GM19324 (cell line): Measurements from ENCODE around the gene USP8.
A peak's percentile ranks its signal among the peaks of the same experiment; 100 is the strongest.
"Not testable (repeated sequence)": the region's sequence is repeated elsewhere in the genome, so short reads cannot be mapped to it uniquely, and the experiment has no call there.

Experiments
- ATAC-seq: cut with Tn5 transposase; IDR thresholded peaks from one replicate; pipeline ENCODE4 v1.9.1; 2021; ENCODE audit warnings: mild to moderate bottlenecking, moderate library complexity; ENCODE audit not compliant: unreplicated experiment, low FRiP score

The USP8 gene

DNA sequence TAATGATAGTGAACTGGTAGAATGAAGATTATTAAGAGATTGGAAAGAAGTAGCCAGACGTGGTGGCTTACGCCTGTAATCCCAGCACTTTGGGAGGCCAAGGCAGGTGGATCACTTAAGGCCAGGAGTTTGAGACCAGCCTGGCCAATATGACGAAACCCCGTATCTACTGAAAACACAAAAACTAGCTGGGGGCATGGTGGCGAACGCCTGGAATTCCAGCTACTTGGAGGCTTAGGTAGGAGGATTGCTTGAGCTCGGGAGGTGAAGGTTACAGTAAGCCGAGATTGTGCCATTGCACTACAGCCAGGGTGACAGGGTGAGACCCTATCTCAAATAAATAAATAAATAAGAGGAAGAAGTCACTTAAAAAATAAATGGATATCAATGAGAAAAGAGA lies 14.0 kb downstream of the USP8 start:
- no peak for ATAC-seq

DNA sequence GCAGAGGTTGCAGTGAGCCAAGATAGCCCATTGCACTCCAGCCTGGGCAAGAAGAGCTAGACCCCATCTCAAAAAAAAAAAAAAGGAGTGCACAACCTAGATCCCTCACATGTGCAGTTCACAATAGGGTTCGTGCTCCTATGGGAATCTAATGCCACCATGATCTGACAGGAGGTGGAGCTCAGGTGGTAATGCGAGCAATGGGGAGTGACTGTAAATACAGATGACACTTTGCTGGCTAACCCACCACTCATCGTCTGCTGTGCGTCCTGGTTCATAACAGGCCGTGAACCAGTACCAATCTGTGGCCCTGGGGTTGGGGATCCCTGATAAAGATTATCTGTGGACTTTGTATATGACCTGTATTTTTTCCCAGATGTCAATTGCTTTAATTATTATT lies 16.7 kb downstream of the USP8 start:
- ATAC-seq = no peak

- no peak for ATAC-seq
Measured at GRCh38 chr15:50452927-50453326, 28.7 kb downstream of the USP8 start.

GRCh38 chr15:50458348-50459112 lies 34.3 kb downstream of the USP8 start:
- ATAC-seq = no peak

GRCh38 chr15:50463423-50464358 lies 39.5 kb downstream of the USP8 start:
- ATAC-seq = no peak

DNA sequence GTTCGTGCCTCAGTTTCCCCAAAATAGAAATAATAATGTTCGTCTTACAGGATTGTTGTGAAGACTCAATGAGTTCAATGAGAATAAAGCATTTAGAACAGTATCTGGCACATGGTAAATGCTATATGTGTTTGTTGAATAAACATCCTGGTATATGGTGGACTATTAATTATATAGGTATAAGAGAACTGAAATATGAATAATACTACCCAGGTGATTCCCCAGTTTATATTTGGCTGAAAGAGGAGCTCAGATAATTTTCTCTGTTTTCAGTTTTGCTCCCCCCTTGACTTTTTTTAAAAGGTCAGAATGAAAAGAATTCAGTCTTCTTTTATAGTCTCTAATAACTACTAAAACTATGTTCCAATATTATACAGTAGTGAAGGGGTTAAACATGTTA lies 46.9 kb downstream of the USP8 start:
- ATAC-seq = no peak

- no peak for ATAC-seq
Measured at GRCh38 chr15:50476143-50476542, 51.9 kb downstream of the USP8 start.

DNA sequence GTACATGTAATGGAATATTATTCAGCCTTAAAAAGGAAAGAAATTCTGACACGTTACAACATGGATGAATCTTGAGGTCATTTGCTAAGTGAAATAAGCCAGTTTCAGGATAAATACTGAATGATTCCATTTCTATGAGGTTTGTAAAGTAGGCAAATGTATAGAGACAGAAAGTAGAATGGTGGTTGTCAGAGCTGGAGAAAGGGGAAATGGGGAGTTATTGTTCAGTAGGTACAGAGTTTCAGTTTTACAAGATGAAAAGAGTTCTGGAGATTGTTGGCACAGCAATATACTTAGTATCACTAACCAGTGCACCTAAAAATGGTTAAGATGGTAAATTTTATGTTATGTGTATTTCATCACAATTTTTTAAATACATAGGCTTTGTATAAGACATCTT lies 60.6 kb downstream of the USP8 start:
- peak; percentile 62 for ATAC-seq

- ATAC-seq = no peak
Measured at GRCh38 chr15:50485389-50485788, 61.2 kb downstream of the USP8 start.

- ATAC-seq = no peak
Measured at GRCh38 chr15:50487287-50487686, 63.1 kb downstream of the USP8 start.

DNA sequence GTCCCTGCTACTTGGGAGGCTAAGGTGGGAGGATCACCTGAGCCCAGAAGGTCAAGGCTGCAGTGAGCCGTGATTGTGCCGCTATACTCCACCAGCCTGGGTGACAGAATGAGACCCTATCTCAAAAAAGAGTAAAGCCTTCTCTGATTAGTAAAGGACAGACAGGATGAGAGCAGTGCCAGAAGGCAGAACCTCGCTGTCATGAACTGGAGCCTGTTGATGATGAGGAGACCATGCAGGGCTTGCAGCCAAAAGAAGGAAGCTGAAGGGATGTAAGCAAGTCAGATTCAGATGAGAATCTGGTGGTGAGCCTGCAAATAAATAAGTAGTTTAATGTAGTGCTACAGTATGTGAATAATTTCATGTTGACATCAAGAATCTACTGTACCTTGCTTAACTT lies 69.4 kb downstream of the USP8 start:
- ATAC-seq = no peak

GRCh38 chr15:50494547-50494946 lies 70.3 kb downstream of the USP8 start:
- not testable (repeated sequence) for ATAC-seq

DNA sequence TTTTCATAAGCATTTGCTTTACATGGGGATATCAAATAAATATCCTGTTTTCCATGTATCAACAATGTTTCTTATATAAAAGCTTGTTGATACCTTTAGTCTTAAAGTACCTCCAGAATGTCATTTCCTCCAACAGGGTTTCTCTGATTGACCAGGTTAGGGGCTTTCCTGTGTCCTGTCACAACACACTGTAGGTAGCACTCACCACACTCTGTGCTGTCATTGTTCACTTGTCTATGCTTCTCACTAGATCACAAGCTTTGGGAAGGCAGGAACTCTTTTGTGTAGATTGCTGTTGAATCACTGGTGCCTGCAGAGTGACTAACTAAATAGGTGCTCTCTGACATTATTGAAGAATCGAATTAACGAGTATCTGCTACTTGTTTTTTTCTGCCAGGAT lies 72.5 kb downstream of the USP8 start:
- no peak for ATAC-seq

DNA sequence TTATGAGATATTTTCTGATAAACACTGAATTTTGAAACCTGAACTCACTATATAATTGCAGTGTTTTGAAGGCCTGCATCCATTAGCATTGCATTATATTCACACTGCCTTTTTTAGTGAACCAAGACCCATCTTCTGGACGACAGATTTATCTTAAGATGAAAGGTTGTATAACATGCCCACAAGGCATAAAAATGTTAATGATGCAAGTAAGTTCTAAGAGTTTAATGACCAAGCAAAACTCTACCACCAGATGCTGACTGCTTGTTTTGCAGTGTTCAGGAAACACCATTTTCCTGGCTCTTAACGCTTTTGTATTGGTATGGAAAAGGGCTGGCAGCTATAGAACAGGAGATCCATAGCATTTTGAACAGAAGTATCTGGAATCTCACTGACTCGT lies 76.1 kb downstream of the USP8 start:
- ATAC-seq = no peak

GRCh38 chr15:50501815-50502214 lies 77.6 kb downstream of the USP8 start:
- ATAC-seq = no peak

DNA sequence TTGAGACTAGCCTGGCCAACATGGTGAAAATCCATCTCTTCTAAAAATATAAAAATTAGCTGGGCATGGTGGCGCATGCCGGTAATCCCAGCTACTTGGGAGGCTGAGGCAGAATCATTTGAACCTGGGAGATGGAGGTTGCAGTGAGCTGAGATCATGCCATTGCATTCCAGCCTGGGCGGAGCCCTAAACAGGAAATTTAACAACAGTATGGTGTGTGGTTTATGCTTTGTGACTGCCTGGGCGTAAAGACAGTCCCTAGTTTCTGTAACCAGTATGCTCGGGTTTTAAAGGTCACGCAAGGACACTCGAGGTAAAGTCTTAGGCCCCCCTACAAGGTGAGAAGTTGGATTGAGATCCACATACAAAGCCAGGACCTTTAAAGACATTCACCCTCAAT lies 78.9 kb downstream of the USP8 start:
- ATAC-seq = no peak

GRCh38 chr15:50505656-50506055 lies 81.5 kb downstream of the USP8 start:
- not testable (repeated sequence) for ATAC-seq

GRCh38 chr15:50506121-50506520 lies 81.9 kb downstream of the USP8 start:
- ATAC-seq = no peak

GRCh38 chr15:50513001-50513400 lies 88.8 kb downstream of the USP8 start:
- ATAC-seq = no peak

DNA sequence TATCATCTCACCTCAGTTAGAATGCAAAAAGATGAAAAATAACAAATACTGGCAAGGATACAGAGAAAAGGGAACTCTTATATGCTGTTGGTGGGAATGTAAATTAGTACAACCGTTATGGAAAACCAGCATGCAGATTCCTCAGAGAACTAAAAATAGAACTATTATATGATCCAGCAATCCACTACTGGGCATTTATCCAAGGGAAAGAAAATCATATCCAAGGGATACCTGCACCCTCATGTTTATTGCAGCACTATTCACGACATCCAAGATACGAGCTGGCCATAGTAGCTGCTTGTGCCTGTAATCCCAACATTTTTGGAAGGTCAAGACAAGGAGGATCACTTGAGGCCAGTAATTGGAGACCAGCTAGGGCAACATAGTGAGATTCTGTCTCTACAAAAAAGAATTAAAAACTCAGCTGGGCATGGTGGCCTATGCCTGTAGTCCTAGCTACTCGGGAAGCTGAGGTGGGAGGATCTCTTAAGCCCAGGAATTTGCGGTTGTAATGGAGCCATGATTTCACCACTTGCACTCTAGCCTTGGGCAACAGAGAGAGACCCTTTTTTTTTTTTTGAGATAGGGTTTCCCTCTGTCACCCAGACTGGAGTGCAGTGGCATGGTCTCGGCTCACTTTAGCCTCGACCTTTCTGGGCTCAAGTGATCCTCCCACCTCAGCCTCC lies 95.7 kb downstream of the USP8 start:
- no peak for ATAC-seq

DNA sequence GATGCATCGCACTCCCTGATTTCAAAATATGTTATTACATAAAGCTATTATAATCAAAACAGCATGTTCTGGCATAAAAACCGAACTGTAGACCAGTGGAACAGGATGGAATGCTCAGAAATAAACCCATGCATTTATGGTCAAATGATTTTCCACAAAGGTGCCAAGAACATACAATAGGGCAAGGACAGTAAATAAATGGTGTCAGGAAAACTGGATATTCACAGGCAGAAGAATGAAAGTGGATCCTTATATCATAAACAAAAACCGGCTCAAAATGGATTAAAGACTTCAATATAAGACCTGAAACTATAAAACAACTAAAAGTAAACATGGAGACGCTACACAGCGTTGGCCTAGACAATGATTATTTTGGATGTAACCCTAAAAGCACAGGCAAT lies 99.6 kb downstream of the USP8 start:
- no peak for ATAC-seq
